ENCODE data around the gene FREY1. TPM values are rescaled to one million over a fixed set of nuclear protein-coding genes. Genes with fewer than 3 reads are reported as not detected.

The FREY1 gene
- total RNA-seq, 1 donor from 2014 or later = not detected

- Histone ChIP-seq H3K4me3 (peak within 1 kb of the TSS; percentile 73 to 96), H3K4me1 (peaks cover 36% of the 10 kb centered on the region)
- intact Hi-C loops (cut with DNase I) = loop anchor here (5.0 kb wide), 2 partner anchors 70 to 205 kb away; partner anchors contain the start of genes CRY2 and PHF21A
Observed at GRCh38 chr11:45917623-45918330, 10.7 kb upstream of the FREY1 start, which contains the start of gene PEX16. Gene PEX16, minus strand, starts transcription at chr11:45917877. Its CDS starts 66 bp downstream, at chr11:45917811.

DNA sequence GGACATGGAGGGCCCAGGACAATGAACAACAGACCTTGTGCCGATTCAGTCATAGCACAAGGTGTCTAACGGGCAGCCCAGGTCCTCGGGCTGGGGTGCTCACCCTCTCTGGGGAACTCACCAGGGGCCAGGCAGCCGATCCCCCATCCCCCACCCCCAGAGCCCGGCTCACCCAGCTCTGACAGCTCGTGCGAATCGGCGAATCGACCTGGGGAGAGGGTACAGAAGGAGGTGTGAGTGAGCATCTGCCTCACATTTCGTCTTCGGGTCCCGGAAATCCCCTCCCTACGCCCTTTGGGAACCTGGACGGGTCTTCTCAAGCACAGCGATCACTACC, 10.2 kb upstream of the FREY1 start:
- intact Hi-C loops (cut with DNase I) = loop anchor here (5.0 kb wide), 2 partner anchors 70 to 205 kb away; partner anchors contain the start of genes CRY2 and PHF21A
- Histone ChIP-seq H3K27ac (peak overlapping the region; percentile 85), H3K4me1 (peaks cover 31% of the 10 kb centered on the region), H3K27me3 (peaks cover under 1% of the 10 kb centered on the region), H3K4me3 (peak overlapping the region; percentile 73 to 96), H3K9me3 (no peaks in the 10 kb centered on the region), H3K36me3 (peaks cover 0 to 36% of the 10 kb centered on the region in 2 donors)
- no peak for TF ChIP-seq POLR2A (IDR thresholded peaks at IDR 0.05)
- no peak for TF ChIP-seq CTCF (IDR thresholded peaks at IDR 0.05)
- no peak for TF ChIP-seq POLR2AphosphoS5 (IDR thresholded peaks at IDR 0.05; ENCODE audit: insufficient read depth in 1 of 2, low read depth in 1 of 2)
- no peak for DNase-seq (ENCODE audit: extremely low spot score in 2 of 2)

More at GRCh38 chr11:45917623-45918330, 10.7 kb upstream of the FREY1 start, which contains the start of gene PEX16:
- peaks cover 0 to 31% of the 10 kb centered on the region in 2 donors for H3K36me3 ChIP-seq
- H3K27me3 ChIP-seq = peaks cover 6% of the 10 kb centered on the region
- peak; percentile 92 to 97 for TF ChIP-seq POLR2AphosphoS5 (IDR thresholded peaks at IDR 0.05; ENCODE audit: insufficient read depth in 1 of 2, low read depth in 1 of 2)
- TF ChIP-seq POLR2A (IDR thresholded peaks at IDR 0.05) = peak; percentile 22 to 55
- TF ChIP-seq CTCF (IDR thresholded peaks at IDR 0.05) = no peak
- DNase-seq (ENCODE audit: extremely low spot score in 2 of 2) = peak in 1 of 2 donors; percentile 99
- H3K9me3 ChIP-seq = no peaks in the 10 kb centered on the region
- peak within 1 kb of the TSS; percentile 85 for H3K27ac ChIP-seq

DNA sequence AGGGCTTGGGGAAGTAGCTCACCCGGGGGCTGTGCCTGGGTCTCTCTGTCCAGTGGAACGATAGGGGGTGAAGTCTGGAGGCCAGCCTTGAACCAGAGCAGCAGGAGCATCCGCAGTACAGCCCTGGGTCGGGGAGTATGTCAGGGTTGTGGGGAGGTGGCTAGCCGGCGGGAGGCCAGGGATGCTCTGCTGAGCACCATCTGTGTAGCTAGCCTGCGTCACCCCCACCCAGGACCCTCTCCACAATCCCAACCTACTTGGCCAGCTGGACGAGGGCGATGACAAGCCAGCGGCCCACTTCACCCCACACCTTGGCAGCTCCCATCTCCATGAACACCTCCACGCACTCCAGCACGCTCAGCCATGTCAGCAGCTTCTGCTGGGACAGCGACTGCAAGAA, 8.4 kb upstream of the FREY1 start:
- no peak overlapping the region for H3K27ac ChIP-seq
- no peak overlapping the region for H3K4me3 ChIP-seq
- no peaks in the 10 kb centered on the region for H3K27me3 ChIP-seq
- intact Hi-C loops (cut with DNase I) = loop anchor here (5.0 kb wide), 2 partner anchors 68 to 207 kb away; partner anchors contain the start of genes CRY2 and PHF21A
- H3K9me3 ChIP-seq = no peaks in the 10 kb centered on the region
- no peak for DNase-seq (ENCODE audit: extremely low spot score in 2 of 2)
- no peak for TF ChIP-seq POLR2AphosphoS5 (IDR thresholded peaks at IDR 0.05; ENCODE audit: insufficient read depth in 1 of 2, low read depth in 1 of 2)
- no peak for TF ChIP-seq POLR2A (IDR thresholded peaks at IDR 0.05)
- no peak for TF ChIP-seq CTCF (IDR thresholded peaks at IDR 0.05)
- H3K36me3 ChIP-seq = peaks cover 0 to 50% of the 10 kb centered on the region in 2 donors
- H3K4me1 ChIP-seq = peaks cover 19% of the 10 kb centered on the region

DNA sequence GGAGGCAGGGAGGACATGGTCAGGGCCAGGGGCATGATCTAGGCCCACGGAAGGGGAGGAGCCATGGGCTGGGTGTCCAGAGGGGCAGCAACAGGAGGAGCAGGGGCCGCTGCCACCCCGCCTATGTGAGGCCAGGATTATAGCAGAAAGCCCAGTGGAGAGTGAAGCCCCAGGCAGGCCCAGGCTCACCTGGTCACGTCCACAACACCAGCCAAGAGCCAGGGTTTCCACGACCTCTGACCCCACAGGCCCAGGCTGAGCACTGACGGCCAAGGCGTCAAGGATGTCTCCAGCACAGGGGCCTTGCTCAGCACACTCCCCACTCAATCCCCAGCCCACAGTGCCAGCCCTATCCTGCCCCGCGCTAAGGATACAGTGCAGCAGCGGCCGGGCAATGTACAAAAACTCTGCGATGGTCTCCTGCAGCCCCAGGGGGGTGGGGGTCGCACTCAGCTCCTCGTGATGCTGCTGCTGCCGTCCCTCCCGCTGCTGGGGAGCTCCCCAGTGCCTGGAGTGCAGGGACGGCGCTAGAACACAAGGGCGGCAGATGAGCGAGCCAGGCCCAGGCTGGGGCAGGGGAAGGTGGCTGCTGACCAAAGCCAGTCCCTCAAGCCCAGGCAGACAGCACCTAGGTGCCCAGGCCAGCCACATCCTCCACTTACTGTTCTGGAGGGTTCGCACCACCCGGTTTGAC, 7.0 kb upstream of the FREY1 start:
- intact Hi-C loops (cut with DNase I) = no loop called here
- Histone ChIP-seq H3K4me3 (no peak overlapping the region), H3K9me3 (no peaks in the 10 kb centered on the region), H3K36me3 (peaks cover 0 to 57% of the 10 kb centered on the region in 2 donors), H3K4me1 (peaks cover 19% of the 10 kb centered on the region), H3K27me3 (no peaks in the 10 kb centered on the region), H3K27ac (no peak overlapping the region)
- TF ChIP-seq POLR2A (IDR thresholded peaks at IDR 0.05) (no peak), CTCF (IDR thresholded peaks at IDR 0.05) (no peak), POLR2AphosphoS5 (IDR thresholded peaks at IDR 0.05; ENCODE audit: insufficient read depth in 1 of 2, low read depth in 1 of 2) (no peak)
- no peak for DNase-seq (ENCODE audit: extremely low spot score in 2 of 2)
